ENCODE results near the gene CDK5R1. TPM values are rescaled to one million over a fixed set of nuclear protein-coding genes. Genes with fewer than 3 reads are reported as not detected.
A peak's percentile ranks its signal among the peaks of the same experiment; 100 is the strongest.
"Not testable (repeated sequence)": the region's sequence is repeated elsewhere in the genome, so short reads cannot be mapped to it uniquely, and the experiment has no call there.

The CDK5R1 gene
- polyA plus RNA-seq, 5 donors = 3.0 to 4.6 (median 3.9) TPM

- no peak for DNase-seq
Measured at GRCh38 chr17:32514606-32515005, 27.8 kb downstream of the CDK5R1 start.

DNA sequence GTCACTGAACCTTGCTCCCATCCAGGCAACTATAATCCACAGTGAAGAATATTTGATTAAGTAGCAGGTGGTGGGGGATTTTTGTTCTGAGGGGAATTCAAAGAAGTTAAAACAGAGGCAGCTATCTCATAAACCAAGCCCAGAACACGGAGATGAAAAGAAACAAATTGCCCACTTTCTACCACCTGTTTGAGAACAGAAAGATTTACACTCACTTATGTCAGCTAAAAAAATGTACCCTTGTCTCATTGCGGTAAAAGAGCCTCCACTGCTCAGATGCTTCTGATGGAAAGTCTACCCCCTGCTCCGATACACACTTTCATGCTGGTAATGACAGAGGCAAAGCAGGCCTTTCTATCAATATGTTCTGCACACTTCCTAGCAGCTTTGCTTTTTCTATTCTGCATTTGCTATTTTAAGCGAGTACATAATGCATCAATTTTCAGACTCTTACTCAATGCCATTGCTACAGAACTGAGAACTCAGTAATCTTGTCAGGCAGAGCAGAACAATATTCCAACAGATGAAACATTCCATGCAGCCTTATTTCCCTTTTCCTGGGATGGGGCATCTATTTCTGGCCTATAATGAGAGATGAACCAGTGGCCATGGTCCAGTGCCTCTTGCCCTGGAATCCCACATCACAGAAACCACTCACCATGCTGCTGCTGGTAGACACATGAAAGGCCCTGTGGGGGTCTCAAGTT lies 29.0 kb downstream of the CDK5R1 start:
- DNase-seq = no peak

DNA sequence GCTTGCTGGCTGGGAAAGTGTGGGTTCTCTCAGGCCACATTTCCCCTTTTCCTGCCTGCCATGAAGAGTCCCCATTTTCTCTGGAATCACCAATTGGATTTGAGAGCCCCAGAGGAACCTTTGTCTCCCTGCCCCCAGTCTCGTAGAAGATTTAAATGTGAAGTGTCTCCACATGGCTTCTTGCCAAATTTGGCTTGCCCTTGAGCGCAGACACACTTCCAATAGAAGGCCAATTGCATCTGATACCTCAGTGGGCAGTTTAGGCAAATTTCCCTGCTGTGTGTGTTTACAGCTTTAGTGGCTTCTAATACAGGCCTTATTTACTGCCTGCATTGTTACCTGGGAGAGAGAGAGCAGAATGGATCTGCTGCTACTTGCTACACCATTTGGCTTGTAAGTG lies 29.7 kb downstream of the CDK5R1 start:
- no peak for DNase-seq

- no peak for DNase-seq
Measured at GRCh38 chr17:32516940-32517701, 30.3 kb downstream of the CDK5R1 start.

DNA sequence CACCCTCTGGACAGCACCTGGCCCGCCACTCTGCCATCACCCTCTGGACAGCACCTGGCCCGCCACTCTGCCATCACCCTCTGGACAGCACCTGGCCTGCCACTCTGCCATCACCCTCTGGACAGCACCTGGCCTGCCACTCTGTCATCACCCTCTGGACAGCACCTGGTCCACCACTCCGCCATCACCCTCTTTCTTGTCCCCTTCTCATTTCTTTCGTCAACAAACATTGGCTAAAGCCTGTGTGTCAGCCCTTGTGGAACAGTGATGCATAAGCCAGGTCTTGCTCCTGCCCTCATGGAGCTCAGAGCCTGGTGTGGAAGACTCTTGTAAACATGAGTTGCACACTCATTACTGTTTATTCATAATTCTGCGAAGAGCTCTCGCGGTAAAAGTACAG lies 31.2 kb downstream of the CDK5R1 start:
- no peak for DNase-seq

GRCh38 chr17:32518646-32519227 lies 31.9 kb downstream of the CDK5R1 start:
- no peak for DNase-seq

GRCh38 chr17:32519228-32520103 lies 32.7 kb downstream of the CDK5R1 start:
- DNase-seq = peak in 1 of 2 donors; percentile 50

DNA sequence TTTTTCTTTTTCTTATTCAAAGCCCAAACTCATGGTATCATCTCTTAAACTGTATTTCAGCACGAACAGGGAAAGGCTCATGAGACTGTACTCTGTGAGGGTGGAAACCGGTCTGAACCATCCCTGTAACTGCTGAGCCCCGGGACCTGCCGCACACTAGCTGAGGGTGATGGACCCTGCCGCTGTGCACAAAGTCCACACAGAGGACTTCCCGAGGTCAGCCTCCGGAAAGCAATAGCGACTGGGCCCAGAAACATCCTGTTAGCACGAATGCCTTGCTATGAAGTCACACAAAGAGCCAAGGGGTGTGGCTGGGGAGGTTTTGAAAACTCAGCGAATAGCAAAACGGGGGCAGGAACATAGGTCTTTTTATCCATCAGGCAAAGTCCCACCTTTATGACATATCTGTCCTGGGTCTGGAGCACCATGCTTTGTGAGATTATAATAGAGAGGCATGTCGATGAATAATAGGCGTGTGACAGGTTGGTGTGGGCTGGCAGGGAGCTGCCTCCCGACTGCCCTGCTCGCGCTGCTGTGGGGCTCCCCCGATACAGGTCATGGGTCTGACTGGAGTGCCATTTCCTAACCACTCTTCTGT lies 33.4 kb downstream of the CDK5R1 start:
- no peak for DNase-seq

- DNase-seq = no peak
Measured at GRCh38 chr17:32520737-32521404, 34.1 kb downstream of the CDK5R1 start.

DNA sequence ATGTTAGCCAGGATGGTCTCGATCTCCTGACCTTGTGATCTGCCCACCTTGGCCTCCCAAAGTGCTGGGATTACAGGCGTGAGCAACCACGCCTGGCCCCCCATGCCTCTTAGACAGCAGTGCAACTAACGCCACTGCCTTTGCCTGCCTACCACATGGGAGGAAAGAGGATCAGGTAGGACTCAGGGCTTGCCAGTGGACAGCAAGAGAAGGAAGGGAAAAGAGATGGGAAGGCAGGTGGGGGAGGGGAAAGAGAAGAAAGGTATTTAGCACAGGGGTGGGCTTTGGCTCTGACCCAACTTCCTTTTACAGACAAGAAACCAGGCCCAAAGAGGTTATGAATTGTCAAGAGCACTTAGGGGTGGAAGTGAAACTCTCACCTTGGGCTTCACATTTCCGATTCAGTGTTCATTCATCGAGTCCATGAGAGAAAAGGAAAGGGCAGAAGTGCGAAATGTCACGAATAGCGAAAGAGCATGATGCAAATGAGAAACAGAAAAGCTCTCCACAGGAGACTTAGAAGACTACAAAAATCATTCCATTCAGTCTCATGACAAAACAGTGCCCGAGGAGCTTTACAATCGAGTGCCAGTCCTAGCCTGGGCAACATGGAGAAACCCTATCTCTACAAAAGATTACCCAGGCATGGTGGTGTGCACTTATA lies 36.4 kb downstream of the CDK5R1 start:
- DNase-seq = no peak

GRCh38 chr17:32523827-32524552 lies 37.2 kb downstream of the CDK5R1 start:
- no peak for DNase-seq

GRCh38 chr17:32524553-32524880 lies 37.7 kb downstream of the CDK5R1 start:
- not testable (repeated sequence) for DNase-seq

DNA sequence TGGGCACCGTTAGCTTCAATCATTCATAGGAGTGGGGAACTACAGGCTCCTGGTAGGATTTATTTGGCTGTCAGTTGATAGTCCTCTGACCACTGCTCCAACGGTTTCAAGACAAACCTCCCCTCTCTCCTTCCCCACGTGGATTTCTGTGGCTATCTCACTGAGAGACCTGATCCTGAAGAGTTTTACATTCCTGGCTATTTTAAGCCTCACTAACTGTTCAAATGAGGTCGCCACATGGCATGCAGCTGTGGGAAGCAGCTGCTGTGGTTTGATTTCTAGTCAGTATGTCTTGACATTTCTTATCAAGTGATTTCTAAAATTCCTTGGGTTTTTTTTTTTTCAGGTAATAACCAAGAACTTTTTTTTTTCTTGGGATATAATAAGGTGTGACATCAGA lies 38.3 kb downstream of the CDK5R1 start:
- no peak for DNase-seq

- no peak for DNase-seq
Measured at GRCh38 chr17:32527146-32527545, 40.4 kb downstream of the CDK5R1 start.

DNA sequence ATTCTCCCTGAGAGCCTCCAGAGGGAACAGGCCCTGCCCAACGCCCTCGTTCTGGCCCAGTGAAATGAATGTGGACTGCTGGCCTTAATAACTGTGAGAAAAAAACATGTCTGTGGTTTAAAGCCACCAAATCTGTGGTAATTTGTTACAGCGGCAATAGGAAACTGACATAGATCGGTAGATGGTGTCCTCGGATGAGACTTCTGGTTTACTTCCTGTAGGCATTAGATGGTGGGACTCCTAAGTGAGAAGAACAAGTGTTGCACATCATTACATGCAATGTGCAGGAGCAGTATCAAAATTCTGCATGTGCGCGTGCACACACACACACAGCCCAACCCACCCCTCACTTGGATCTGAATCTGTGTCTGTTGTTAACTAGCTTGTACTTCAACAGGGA lies 42.0 kb downstream of the CDK5R1 start:
- no peak for DNase-seq

DNA sequence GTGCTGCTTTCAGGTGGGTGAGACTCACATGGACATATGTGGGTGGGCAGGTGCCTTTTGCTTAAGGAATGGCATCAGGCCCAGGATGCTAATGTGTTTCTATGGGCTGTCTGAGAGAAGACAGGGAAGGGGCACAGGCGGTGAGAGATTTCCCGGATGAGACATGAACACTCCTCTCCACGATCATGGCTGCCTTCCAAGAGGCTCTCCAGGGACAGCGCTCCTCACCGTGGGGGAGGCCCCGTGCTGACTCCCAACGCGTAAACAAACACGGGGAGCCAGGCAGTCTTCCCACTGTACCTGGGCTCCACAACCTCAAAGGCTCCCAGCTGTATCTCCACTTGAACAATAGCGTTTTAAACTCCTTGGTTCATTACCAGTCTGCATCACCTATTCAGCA lies 42.8 kb downstream of the CDK5R1 start:
- no peak for DNase-seq

DNA sequence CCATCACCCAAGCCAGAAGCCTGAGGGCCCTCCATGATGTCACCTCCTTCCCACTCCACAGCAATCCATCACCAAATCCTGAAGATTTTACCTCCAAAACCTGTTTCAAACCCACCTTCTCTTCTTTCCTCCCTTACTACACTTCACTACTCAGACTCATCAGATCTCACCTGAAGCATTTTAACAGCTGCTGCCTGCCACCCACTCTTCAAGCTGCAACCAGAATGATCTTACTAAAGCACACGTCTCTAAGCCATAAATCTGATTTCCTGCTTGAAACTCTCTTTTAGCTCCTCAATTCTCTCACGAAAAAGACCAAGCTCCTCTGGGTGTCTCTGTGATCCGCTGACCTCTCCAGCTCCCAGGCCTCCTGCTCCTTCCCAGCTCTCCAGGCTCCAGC lies 46.5 kb downstream of the CDK5R1 start:
- DNase-seq = no peak

- DNase-seq = no peak
Measured at GRCh38 chr17:32536736-32537643, 50.2 kb downstream of the CDK5R1 start.
